Panc1 (cell line): ENCODE results near the gene TMPRSS6.

Experiments
- TCF7L2 ChIP-seq: IDR thresholded peaks from 2 replicates; pipeline ENCODE4 v1.6.1; 2011; ENCODE audit warnings: mild to moderate bottlenecking, low read depth, low read length, inconsistent platforms
- TF ChIP-seq, protein P1 (sequence below): fragments of 450-650 bp; IDR thresholded peaks from 2 replicates; pipeline ENCODE4 v1.5.1; 2017; ENCODE audit warnings: mild to moderate bottlenecking

DNA sequence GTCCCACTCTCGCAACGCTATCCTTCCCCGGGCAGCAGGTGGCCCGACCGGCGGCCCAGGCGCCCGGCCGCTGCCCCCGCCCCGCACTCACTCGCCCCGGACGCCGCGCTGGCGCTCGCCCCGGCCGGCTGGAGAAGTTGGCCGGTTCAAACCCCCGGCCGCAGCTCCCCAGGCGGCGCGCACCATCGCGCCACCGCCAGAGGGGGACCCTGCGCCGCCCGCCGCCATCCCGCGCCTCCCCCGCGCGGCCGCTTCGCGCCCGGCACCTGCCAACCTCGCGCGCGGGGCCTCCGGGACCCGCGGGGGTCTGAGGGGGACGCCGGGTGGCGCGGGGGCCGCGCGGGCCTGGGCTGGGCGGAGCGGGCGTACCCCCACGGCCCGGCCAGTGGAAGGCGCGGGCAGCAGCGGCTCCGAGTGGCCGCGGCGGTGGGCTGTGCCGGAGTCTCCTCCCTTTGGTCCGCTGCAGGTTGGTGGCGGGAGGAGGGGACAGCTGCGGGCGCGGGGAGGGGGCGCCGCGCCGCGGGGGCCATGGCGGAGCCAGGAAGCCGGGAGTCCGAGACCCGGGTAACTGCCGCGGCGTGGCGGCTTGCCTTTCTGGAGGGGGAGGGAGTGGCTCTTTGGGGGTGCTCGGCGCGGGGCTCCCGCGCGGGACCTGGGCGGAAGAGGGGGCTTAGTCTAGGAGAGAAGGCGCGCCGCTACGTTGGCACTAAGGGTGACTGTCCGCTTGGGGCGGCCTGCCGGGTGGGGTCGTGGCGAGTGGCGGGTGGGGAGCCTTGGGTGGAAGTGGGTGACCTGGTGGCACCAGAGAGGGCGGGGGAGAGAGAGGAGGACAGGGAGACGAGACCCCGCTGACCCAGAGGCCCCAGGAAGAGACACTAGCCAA, 90.0 kb downstream of the TMPRSS6 start, which contains the start of the genes MPST and TST:
- TF ChIP-seq, protein P1, sequence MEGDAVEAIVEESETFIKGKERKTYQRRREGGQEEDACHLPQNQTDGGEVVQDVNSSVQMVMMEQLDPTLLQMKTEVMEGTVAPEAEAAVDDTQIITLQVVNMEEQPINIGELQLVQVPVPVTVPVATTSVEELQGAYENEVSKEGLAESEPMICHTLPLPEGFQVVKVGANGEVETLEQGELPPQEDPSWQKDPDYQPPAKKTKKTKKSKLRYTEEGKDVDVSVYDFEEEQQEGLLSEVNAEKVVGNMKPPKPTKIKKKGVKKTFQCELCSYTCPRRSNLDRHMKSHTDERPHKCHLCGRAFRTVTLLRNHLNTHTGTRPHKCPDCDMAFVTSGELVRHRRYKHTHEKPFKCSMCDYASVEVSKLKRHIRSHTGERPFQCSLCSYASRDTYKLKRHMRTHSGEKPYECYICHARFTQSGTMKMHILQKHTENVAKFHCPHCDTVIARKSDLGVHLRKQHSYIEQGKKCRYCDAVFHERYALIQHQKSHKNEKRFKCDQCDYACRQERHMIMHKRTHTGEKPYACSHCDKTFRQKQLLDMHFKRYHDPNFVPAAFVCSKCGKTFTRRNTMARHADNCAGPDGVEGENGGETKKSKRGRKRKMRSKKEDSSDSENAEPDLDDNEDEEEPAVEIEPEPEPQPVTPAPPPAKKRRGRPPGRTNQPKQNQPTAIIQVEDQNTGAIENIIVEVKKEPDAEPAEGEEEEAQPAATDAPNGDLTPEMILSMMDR: no peak
- no peak for TF ChIP-seq TCF7L2
